ENCODE measurements around the gene UBE2D3. TPM values are rescaled to one million over a fixed set of nuclear protein-coding genes. Genes with fewer than 3 reads are reported as not detected.

The UBE2D3 gene
- total RNA-seq, 2 donors from 2014 or later = 149 to 323 TPM

DNA sequence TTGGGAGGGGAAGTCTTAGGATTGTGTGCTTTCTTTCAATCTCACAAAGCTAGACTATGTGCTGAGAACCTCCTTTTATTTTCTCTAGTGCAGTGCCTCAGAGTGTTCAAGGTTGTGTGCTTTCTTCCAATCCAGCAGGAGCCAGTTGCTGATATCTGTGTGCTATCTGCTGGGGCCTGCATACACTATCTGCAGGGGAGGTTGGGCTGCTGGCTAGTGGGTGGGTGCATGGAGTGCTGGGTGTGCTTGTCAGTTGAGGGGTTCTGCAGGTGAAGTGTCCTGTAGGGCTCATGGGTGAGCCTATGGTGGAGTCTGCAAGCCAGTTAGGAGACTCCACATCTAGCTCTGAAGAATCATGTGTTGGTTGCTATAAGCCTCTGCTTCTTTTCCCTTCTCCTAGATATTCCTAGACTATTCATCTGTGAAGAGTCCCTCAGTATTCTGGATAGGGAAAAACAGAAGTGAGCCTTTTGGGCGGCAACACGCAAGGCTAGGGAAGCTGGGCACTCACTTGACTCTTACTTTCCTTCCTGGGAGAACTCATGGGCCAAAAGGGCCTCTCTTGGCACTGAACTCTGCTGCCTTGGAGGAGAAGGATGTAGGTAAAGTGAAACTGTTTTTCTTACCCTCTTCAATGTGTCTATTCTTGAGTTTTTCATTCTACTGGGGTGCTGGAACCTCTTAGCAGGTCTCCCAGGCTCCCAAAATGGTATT, 33.4 kb upstream of the UBE2D3 start:
- Histone ChIP-seq H3K4me1 (no peaks in the 10 kb centered on the region), H3K27ac (no peak overlapping the region), H3K36me3 (replicated peaks in 1 of 2; ENCODE audit: insufficient read depth in 1 of 2, low read depth in 2 of 2) (no peaks in the 10 kb centered on the region), H3K9me3 (no peaks in the 10 kb centered on the region), H3K4me3 (no peak overlapping the region), H3K27me3 (no peaks in the 10 kb centered on the region)
- intact Hi-C loops (cut with DNase I) = no loop called here
- ATAC-seq (no peak), DNase-seq (no peak)
- WGBS, 2 donors = 83 to 100% methylated on average over 2 of the region's 2 CpGs
- TF ChIP-seq, protein P1, sequence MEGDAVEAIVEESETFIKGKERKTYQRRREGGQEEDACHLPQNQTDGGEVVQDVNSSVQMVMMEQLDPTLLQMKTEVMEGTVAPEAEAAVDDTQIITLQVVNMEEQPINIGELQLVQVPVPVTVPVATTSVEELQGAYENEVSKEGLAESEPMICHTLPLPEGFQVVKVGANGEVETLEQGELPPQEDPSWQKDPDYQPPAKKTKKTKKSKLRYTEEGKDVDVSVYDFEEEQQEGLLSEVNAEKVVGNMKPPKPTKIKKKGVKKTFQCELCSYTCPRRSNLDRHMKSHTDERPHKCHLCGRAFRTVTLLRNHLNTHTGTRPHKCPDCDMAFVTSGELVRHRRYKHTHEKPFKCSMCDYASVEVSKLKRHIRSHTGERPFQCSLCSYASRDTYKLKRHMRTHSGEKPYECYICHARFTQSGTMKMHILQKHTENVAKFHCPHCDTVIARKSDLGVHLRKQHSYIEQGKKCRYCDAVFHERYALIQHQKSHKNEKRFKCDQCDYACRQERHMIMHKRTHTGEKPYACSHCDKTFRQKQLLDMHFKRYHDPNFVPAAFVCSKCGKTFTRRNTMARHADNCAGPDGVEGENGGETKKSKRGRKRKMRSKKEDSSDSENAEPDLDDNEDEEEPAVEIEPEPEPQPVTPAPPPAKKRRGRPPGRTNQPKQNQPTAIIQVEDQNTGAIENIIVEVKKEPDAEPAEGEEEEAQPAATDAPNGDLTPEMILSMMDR (IDR thresholded peaks at IDR 0.05) = no peak
- TF ChIP-seq POLR2A (IDR thresholded peaks at IDR 0.05) = no peak

DNA sequence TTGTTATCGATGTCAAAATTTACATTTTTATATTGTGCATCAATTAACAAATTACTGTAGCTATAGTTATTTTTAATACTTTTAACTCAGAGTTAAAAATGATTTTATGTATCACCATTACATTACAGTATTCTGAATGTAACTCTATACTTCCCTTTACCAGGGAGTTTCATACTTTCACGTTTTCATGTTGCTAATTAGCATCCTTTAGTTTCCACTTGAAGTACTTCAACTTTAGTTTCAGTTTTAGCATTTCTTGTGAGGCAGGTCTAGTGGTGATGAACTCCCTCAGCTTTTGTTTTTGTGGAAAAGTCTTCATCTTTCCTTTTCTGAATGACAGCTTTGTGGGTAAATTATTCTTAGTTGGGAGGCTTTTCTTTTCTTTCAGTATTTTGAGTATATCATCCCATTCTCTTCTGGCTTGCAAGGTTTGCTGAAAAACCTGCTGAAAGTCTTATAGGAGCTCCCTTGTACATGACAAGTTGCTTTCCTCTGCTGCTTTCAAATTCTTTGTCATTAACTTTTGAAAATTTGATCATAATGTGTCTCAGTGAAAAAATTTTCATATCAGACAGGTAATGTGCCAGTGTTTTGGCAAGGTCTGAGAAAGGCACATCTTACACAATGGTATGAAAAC, 31.6 kb upstream of the UBE2D3 start:
- ATAC-seq (no peak), DNase-seq (no peak)
- Histone ChIP-seq H3K27ac (no peak overlapping the region), H3K4me3 (no peak overlapping the region), H3K9me3 (no peaks in the 10 kb centered on the region), H3K27me3 (no peaks in the 10 kb centered on the region), H3K36me3 (replicated peaks in 1 of 2; ENCODE audit: insufficient read depth in 1 of 2, low read depth in 2 of 2) (no peaks in the 10 kb centered on the region), H3K4me1 (no peaks in the 10 kb centered on the region)
- TF ChIP-seq, protein P1 (IDR thresholded peaks at IDR 0.05) = no peak
- TF ChIP-seq POLR2A (IDR thresholded peaks at IDR 0.05) = no peak
- 93% methylated on average over 2 of the region's 2 CpGs for WGBS, 2 donors
- intact Hi-C loops (cut with DNase I) = no loop called here

DNA sequence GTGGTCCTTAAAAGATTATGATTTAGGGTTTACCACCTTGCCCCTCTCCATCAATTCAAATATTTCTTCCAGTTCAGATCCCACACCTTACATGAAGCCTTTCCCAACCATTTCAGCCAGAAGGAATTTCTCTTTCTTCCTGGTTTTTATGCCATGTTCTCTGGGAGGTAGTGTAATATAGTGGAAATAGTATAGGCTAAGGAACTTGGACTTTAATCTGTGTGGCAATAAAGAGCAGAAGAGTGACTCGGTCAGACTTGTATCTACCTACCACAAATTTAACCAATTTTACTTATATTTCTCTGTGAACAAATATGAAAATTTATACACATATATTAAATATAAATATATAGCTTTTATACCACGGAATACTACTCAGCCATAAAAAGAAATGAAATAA, 23.0 kb upstream of the UBE2D3 start:
- WGBS, 2 donors = 92 to 94% methylated on average over 2 of the region's 2 CpGs
- no peak for ATAC-seq
- intact Hi-C loops (cut with DNase I) = no loop called here

DNA sequence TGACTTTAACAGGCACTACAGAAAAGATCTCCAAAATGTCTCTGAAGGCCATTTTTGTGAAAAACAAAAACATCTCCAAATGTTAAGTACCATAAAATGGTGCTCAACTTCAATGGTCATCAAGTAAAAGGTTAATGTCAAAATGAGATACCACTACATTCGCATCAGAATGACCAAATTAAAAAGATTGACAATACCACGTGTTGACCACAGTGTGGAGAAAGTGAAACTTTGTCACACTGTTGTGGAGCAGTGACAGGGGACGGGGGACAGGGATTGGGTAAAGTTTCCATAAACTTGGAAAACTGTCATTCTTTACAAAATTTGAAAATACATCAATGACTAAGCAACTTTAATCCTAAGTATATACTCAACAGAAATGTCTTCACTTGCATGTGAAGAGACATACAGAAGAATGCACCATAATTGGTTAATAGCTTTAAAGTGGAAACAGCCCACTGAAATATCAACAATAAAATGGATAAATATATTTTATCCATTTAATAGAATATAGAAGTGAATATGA, 22.3 kb upstream of the UBE2D3 start:
- intact Hi-C loops (cut with DNase I) = no loop called here
- Histone ChIP-seq H3K27ac (no peak overlapping the region), H3K9me3 (no peaks in the 10 kb centered on the region), H3K36me3 (replicated peaks in 1 of 2; ENCODE audit: insufficient read depth in 1 of 2, low read depth in 2 of 2) (no peaks in the 10 kb centered on the region), H3K4me3 (no peak overlapping the region), H3K27me3 (no peaks in the 10 kb centered on the region), H3K4me1 (no peaks in the 10 kb centered on the region)
- no peak for DNase-seq
- TF ChIP-seq POLR2A (IDR thresholded peaks at IDR 0.05) = no peak
- TF ChIP-seq, protein P1 (IDR thresholded peaks at IDR 0.05) = no peak
- no peak for ATAC-seq
- 76 to 78% methylated on average over 3 of the region's 3 CpGs for WGBS, 2 donors

More for the DNA sequence above, 23.0 kb upstream of the UBE2D3 start:
- no peaks in the 10 kb centered on the region for H3K36me3 ChIP-seq (replicated peaks in 1 of 2; ENCODE audit: insufficient read depth in 1 of 2, low read depth in 2 of 2)
- DNase-seq = no peak
- no peak overlapping the region for H3K27ac ChIP-seq
- H3K9me3 ChIP-seq = no peaks in the 10 kb centered on the region
- H3K4me3 ChIP-seq = no peak overlapping the region
- H3K27me3 ChIP-seq = no peaks in the 10 kb centered on the region
- TF ChIP-seq POLR2A (IDR thresholded peaks at IDR 0.05) = no peak
- TF ChIP-seq, protein P1 (IDR thresholded peaks at IDR 0.05) = no peak
- no peaks in the 10 kb centered on the region for H3K4me1 ChIP-seq
